Measurements from ENCODE around the gene C6orf163. TPM values are rescaled to one million over a fixed set of nuclear protein-coding genes. Genes with fewer than 3 reads are reported as not detected.

C6orf163 gene
- total and polyA plus RNA-seq, 2 of the 13 experiments (the other 11 are each of a cell fraction or from before 2014, with no cell fraction given) = 0.62 to 1.8 TPM

DNA sequence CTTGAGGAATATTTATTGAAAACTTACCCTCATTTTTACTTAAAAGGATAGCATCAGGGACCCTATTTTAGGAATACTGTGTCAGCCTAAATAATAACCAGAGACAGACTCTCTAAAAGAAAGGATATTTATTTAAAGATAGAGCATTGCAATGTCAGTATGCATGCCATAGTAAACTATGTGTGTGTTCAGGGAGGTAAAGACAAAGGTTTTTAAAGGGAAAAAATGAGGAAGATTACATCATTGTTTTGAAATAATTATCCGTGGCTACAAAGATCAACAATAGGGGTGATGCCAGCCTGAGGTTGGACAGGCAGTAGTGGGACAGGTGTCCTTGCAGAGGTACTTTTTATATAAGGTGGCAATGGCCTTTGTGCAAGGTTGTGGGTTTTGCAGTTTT lies 39.4 kb downstream of the C6orf163 start:
- no peak overlapping the region for H3K4me3 ChIP-seq (replicated peaks in 1 of 3; ENCODE audit: insufficient read depth in 1 of 3, low read depth in 2 of 3, low read length in 3 of 3)
- POLR2A ChIA-PET = no interaction called here
- H3K36me3 ChIP-seq (replicated peaks in 1 of 2; ENCODE audit: control insufficient read depth in 1 of 2, insufficient read depth in 2 of 2, low read length in 2 of 2) = no peaks in the 10 kb centered on the region
- CTCF ChIA-PET (ENCODE audit: low intra/inter-chr PET ratio, low total read pairs) = no interaction called here
- TF ChIP-seq SKI (IDR thresholded peaks at IDR 0.05; ENCODE audit: partially characterized antibody) (no peak), ATF7 (IDR thresholded peaks at IDR 0.05) (peak; percentile 54; the same call in 1 of the 2 replicates), ATF7 (CRISPR knock-in tag; IDR thresholded peaks at IDR 0.05) (no peak)
- no peaks in the 10 kb centered on the region for H3K4me1 ChIP-seq (ENCODE audit: insufficient read depth, low read length)
- no peaks in the 10 kb centered on the region for H3K79me2 ChIP-seq (ENCODE audit: insufficient read depth, low read length)
- no peak overlapping the region for H3K9ac ChIP-seq (ENCODE audit: insufficient read depth, low read depth, low read length)
- no peak for ATAC-seq
- WGBS (ENCODE audit: low lambda C conversion rate) = 42% methylated on average over 1 of the region's 1 CpG
- no peak for FAIRE-seq
- no peaks in the 10 kb centered on the region for H4K20me1 ChIP-seq (ENCODE audit: insufficient read depth, low read length)
- H3K27me3 ChIP-seq (ENCODE audit: control insufficient read depth in 1 of 2, insufficient read depth in 2 of 2, low read length in 2 of 2) = no peaks in the 10 kb centered on the region
- H3K27ac ChIP-seq (ENCODE audit: extremely low read length, insufficient read depth, low read length) = no peak overlapping the region
- no peak overlapping the region for H3K4me2 ChIP-seq (ENCODE audit: low read depth, low read length)
- intact Hi-C loops (cut with micrococcal nuclease; ENCODE audit: unreplicated experiment) = no loop called here
- BruUV-seq (replicated peaks) = no TSS peak
- H3K9me3 ChIP-seq (ENCODE audit: low read length) = no peaks in the 10 kb centered on the region
- no peak overlapping the region for H2AFZ ChIP-seq (ENCODE audit: low read length)
- in situ Hi-C loops (cut with HindIII; ENCODE audit: extremely low pct_ligation_motif_present, low pct_unique_long_range_greater_than_20kb) = no loop called here
- DNase-seq (ENCODE audit: low spot score) = no peak

DNA sequence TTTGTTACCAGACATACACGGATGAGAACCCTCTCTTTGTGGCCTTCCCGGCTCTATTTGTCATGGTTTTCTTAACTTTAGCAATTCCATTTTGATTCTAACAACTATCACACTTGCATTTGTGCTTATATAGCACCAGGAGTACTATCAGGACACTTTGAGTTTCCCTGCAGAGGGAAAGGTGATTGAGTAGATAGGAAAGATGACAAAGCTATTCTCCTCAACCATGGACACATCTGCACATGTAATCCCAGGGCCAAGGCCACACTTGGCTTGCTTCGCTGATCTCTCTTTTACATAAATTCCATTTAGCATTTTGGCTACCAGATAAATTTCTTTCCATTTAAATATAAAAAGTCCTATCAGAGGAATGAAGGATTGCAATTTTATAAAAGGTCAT lies 39.8 kb downstream of the C6orf163 start:
- DNase-seq (ENCODE audit: low spot score) (no peak), ATAC-seq (no peak), FAIRE-seq (no peak)
- Histone ChIP-seq H3K27ac (ENCODE audit: extremely low read length, insufficient read depth, low read length) (no peak overlapping the region), H3K9ac (ENCODE audit: insufficient read depth, low read depth, low read length) (no peak overlapping the region), H3K4me3 (replicated peaks in 1 of 3; ENCODE audit: insufficient read depth in 1 of 3, low read depth in 2 of 3, low read length in 3 of 3) (no peak overlapping the region), H3K79me2 (ENCODE audit: insufficient read depth, low read length) (no peaks in the 10 kb centered on the region), H3K4me2 (ENCODE audit: low read depth, low read length) (no peak overlapping the region), H4K20me1 (ENCODE audit: insufficient read depth, low read length) (no peaks in the 10 kb centered on the region), H3K27me3 (ENCODE audit: control insufficient read depth in 1 of 2, insufficient read depth in 2 of 2, low read length in 2 of 2) (no peaks in the 10 kb centered on the region), H3K36me3 (replicated peaks in 1 of 2; ENCODE audit: control insufficient read depth in 1 of 2, insufficient read depth in 2 of 2, low read length in 2 of 2) (no peaks in the 10 kb centered on the region), H2AFZ (ENCODE audit: low read length) (no peak overlapping the region), H3K9me3 (ENCODE audit: low read length) (no peaks in the 10 kb centered on the region), H3K4me1 (ENCODE audit: insufficient read depth, low read length) (no peaks in the 10 kb centered on the region)
- in situ Hi-C loops (cut with HindIII; ENCODE audit: extremely low pct_ligation_motif_present, low pct_unique_long_range_greater_than_20kb) = no loop called here
- ChIA-PET CTCF (ENCODE audit: low intra/inter-chr PET ratio, low total read pairs) (no interaction called here), POLR2A (no interaction called here)
- TF ChIP-seq ZNF629 (CRISPR knock-in tag; conservative IDR thresholded peaks at IDR 0.05) = no peak
- BruUV-seq (replicated peaks) = no TSS peak
- 47% methylated on average over 3 of the region's 3 CpGs for WGBS (ENCODE audit: low lambda C conversion rate)
- intact Hi-C loops (cut with micrococcal nuclease; ENCODE audit: unreplicated experiment) = no loop called here
